ENCODE measurements around the gene GLO1. TPM values are rescaled to one million over a fixed set of nuclear protein-coding genes. Genes with fewer than 3 reads are reported as not detected.

Gene GLO1
- total RNA-seq, 1 experiment from 2014 or later, result 188 TPM

DNA sequence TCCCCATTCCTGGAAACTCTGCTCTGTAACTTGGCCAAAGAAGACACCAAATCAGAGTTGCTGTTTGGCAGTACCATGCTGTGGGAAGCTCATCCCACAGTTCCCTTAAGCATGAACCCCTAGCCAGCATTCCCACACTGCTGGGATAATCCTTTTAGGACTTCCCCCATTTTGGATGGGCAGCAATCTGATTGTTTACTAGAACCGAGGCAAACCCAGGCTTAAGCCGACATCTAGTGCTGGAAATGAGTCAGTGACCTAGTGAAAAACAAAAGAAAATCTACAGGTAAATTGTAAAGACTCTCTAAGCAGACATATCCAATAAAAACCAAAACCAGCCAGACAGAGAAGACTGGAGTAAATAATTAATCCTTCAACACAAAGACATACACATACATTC lies 17.4 kb upstream of the GLO1 start:
- no CpG with 5 or more reads among the region's 2 CpGs for WGBS (ENCODE audit: extremely low coverage, insufficient read length, low lambda C conversion rate)
- Histone ChIP-seq H3K4me1 (ENCODE audit: insufficient read depth, low read length) (no peaks in the 10 kb centered on the region), H3K9me3 (ENCODE audit: control insufficient read depth, low read depth, low read length) (no peaks in the 10 kb centered on the region), H4K8ac (replicated peaks; ENCODE audit: insufficient read length, low read depth, low read length) (no peak overlapping the region), H3K9ac (ENCODE audit: extremely low read depth, insufficient read length, low read length) (no peak overlapping the region), H3K4ac (ENCODE audit: low read depth, low read length) (no peak overlapping the region), H3K23ac (ENCODE audit: insufficient read length, low read depth, low read length) (no peak overlapping the region), H3T11ph (ENCODE audit: low read length) (no peak overlapping the region), H3K79me1 (ENCODE audit: insufficient read depth, low read depth, low read length, poor library complexity, severe bottlenecking) (no peaks in the 10 kb centered on the region), H2AFZ (ENCODE audit: low read length) (no peak overlapping the region), H2AK5ac (ENCODE audit: insufficient read length, low read length) (no peak overlapping the region), H3K14ac (ENCODE audit: insufficient read depth, low read length) (no peak overlapping the region), H2BK5ac (ENCODE audit: insufficient read length, low read length) (no peak overlapping the region), H4K20me1 (ENCODE audit: control insufficient read depth, insufficient read depth, insufficient read length) (no peaks in the 10 kb centered on the region), H2BK120ac (ENCODE audit: low read depth, low read length, poor library complexity, severe bottlenecking) (no peak overlapping the region), H4K5ac (ENCODE audit: insufficient read length, low read depth, low read length) (no peak overlapping the region), H2BK15ac (ENCODE audit: low read depth, low read length) (no peak overlapping the region), H2BK20ac (ENCODE audit: low read depth, low read length, poor library complexity, severe bottlenecking) (no peak overlapping the region), H3K4me2 (ENCODE audit: insufficient read depth, insufficient read length, low read length) (no peak overlapping the region), H2BK12ac (ENCODE audit: insufficient read length, low read depth, low read length) (no peak overlapping the region), H3K79me2 (ENCODE audit: insufficient read depth, low read length) (no peaks in the 10 kb centered on the region), H3K23me2 (ENCODE audit: insufficient read length, low read depth, low read length, poor library complexity, severe bottlenecking) (no peaks in the 10 kb centered on the region), H3K56ac (ENCODE audit: insufficient read length, low read depth, low read length) (no peak overlapping the region), H3K27me3 (ENCODE audit: insufficient read depth, low read length) (no peaks in the 10 kb centered on the region), H3K18ac (ENCODE audit: insufficient read length, low read depth, low read length) (no peak overlapping the region), H4K91ac (ENCODE audit: insufficient read length, low read depth, low read length) (no peak overlapping the region), H3K27ac (ENCODE audit: insufficient read length, low read depth, low read length) (no peak overlapping the region)
- H3K27ac Mint-ChIP-seq, result no peak overlapping the region
- peaks cover 0 to 8% (median 0%) of the 10 kb centered on the region in 3 experiments; a peak in 2 of 7 replicates for H3K36me3 Mint-ChIP-seq (ENCODE audit: insufficient read depth in 1 of 3, low read depth in 3 of 3)
- peaks cover 1% of the 10 kb centered on the region in 2 experiments; a peak in 1 of 4 replicates for H3K4me1 Mint-ChIP-seq
- DNase-seq, result peak; percentile 37
- H3K9me3 Mint-ChIP-seq, result peaks cover 0 to 7% of the 10 kb centered on the region in 2 experiments; a peak in 3 of 5 replicates
- no peak overlapping the region for H3K4me3 Mint-ChIP-seq
- TF ChIP-seq, protein P1, sequence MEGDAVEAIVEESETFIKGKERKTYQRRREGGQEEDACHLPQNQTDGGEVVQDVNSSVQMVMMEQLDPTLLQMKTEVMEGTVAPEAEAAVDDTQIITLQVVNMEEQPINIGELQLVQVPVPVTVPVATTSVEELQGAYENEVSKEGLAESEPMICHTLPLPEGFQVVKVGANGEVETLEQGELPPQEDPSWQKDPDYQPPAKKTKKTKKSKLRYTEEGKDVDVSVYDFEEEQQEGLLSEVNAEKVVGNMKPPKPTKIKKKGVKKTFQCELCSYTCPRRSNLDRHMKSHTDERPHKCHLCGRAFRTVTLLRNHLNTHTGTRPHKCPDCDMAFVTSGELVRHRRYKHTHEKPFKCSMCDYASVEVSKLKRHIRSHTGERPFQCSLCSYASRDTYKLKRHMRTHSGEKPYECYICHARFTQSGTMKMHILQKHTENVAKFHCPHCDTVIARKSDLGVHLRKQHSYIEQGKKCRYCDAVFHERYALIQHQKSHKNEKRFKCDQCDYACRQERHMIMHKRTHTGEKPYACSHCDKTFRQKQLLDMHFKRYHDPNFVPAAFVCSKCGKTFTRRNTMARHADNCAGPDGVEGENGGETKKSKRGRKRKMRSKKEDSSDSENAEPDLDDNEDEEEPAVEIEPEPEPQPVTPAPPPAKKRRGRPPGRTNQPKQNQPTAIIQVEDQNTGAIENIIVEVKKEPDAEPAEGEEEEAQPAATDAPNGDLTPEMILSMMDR (conservative IDR thresholded peaks at IDR 0.05), result peak; percentile 71
- H3K27me3 Mint-ChIP-seq (ENCODE audit: low read depth), result no peaks in the 10 kb centered on the region; the same call in 1 of the 2 replicates
